ENCODE measurements around the gene PNMA5.

The PNMA5 gene

DNA sequence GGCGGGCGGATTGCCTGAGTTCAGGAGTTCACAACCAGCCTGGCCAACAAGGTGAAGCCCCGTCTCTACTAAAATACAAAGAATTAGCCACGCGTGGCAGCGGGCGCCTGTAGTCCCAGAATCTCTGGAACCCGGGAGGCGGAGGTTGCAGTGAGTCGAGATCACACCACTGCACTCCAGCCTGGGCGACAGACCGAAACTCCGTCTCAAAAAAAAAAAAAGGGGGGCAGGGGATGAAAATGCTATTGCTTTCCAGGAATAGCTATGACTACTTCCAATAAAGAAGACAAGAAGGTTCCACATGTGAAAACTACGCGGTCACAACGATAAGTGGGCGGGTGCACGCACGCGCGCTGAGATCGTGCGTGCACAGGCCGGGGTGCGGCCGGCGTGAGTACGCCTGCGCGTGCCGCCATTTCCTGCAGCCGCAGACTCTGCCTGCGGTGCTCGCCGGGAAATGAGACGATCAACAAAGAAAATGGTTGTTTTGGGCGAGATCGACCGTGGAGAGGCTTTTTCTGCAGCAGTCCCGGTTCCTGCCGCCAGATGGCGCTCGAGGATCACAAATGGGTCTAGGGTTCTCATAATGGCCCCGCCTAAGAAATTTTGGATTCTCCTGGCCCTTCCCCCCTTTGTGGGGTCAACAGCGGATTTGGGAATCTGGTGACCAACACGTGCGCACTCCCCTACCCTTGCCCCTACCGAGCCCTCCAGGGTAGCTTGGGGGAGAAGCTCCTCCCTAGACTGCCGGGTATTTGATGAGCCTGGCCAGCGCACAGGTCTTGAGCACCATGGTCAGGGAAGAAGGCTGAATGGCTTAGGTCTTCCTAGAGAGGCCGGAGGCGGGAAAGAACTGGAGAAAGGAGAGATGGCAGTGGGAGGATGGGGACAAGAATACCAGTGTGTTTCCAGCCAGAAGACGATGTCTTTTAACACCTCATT, 35.1 kb downstream of the PNMA5 start:
- ATAC-seq (peak; percentile 95), DNase-seq (peak; percentile 86)

DNA sequence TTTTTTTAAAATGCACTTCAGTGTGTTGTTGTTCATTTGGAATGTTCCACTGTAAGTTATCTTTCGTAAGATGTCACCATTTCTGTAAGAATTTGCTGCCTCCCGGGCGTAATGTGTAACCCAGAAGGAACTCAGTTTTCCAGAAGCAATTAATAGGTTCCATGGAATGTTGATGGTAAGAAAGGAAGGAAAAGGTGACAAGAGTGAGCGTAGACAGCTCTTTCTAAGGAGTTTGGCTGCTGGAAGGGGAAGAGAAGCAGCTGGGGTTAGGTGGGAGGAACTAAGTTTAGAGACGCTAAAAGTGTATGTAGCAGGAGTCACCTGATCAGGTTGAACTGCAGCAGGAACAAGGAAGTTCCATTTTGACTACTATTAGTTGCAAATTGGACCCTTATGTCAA, 35.9 kb downstream of the PNMA5 start:
- DNase-seq (no peak), ATAC-seq (no peak)

DNA sequence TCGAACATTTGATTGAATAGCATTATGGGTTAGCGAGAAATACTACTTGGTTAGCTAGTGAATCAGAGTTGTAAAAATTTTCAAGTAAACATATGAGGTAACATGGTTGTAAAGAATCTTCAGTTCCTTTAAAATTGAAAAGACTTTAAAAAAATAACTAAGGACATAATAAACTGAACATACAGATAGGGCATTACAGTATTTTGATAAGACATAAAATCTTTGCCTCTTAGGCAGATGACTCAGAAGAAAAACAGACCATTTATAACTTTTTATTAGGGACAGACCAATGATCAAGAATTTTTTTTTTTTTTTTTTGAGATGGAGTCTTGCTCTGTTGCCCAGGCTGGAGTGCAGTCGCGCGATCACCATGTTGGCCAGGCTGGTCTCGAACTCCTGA, 43.1 kb downstream of the PNMA5 start:
- no peak for DNase-seq

DNA sequence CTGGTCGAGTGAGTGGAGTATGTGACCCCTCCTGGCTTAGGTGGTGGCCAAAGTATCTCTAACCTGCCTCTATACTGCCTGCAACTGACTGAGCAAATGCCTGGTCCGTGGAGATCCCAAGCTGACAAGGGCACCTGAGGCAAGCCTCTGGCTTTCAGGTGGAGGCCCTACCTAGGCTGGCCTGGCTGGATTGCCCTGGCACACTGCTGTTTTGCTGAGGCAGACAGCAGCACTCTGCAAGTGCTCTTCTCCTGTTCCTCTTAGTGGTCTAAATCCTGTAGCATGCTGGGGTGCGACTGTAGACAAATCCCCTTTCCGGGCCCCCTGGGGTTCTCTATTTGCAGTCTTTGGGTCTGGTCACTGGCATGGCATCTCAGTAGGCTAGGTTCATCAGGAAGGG, 44.8 kb downstream of the PNMA5 start:
- ATAC-seq (no peak), DNase-seq (no peak)

More for the DNA sequence above, 43.1 kb downstream of the PNMA5 start:
- ATAC-seq: no peak

DNA sequence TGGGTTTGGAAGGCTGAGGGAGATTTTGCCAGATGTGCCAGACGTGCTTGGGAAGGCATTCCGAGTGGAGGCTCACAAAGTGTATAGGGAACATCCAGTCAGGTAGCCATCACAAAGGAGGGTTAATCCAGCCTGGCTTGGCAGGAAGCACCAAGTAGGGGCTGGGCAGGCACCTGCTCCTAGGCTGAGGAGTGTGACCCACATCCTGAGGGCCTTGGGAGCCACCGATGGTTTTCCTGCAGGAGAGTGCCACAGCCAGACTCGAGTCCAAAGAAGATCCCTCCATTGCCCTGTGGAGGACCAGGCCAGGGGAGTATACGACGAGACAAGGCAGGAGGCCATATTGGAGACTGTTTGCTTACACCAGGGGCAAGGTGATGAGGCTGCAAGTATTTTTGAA, 47.2 kb downstream of the PNMA5 start:
- DNase-seq (no peak), ATAC-seq (no peak)

DNA sequence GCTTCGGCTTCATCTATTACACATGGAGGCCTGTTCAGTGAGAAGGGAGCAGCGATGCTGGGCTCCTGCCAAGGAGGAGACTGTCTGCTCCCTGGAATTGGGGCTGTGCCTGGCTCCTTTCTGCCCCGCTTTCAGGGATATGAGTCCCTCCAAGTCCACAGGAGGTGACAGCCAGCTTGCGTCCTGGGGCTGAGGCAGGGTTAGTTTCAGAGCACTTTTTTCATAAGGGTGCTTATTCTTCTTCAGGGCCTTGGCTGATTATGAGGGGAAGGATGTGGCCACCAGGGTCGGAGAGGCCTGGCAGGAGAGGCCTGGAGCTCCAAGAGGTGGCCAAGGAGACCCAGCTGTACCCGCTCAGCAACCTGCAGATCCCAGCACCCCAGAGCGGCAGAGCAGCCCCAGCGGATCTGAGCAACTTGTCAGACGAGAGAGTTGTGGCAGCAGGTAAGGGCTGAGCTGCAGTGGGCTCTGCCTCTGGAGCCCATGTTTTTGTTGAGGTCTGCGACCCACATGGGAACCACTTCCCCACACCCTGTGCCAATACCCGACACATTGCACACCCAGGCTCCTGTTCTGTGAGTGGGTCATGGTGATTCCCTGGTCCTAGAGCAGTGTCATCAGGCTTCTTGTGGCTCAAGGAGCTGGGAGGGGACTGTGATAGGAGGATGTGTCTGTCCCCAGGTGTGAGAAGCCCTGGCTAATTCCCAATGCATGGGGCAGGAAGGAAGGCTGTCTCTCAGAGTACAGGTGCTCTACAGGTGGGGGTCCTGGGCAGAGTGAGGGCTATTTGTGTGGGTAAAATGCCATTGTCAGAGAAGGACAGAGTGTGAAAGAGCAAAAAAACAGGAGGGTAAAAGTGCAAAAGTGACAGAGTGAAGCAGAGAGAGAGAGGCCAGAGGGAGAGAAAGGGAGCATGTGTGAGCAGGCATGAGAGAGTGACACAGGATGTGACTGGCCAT, 48.6 kb downstream of the PNMA5 start:
- no peak for DNase-seq

DNA sequence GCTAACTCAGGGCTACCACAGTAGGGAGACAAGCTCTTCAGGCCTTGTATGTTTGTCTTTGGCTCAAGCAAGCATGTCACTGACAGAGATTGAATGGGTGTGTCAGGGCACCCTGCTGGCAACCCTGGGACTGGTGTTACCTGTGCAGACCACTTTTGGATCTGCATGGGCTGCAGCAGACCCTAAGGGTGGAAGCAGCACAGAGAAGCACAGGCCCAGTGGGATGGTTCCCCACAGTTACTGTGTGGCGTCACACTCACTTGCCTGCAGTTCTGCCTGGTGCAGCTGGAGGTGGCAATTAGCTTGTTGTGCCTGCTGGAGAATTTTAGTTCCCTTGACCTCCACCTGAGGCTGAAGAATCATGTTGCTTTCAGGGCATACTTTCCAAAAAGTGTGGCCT, 50.1 kb downstream of the PNMA5 start:
- DNase-seq (no peak), ATAC-seq (no peak)

More for the DNA sequence above, 48.6 kb downstream of the PNMA5 start:
- ATAC-seq: no peak

DNA sequence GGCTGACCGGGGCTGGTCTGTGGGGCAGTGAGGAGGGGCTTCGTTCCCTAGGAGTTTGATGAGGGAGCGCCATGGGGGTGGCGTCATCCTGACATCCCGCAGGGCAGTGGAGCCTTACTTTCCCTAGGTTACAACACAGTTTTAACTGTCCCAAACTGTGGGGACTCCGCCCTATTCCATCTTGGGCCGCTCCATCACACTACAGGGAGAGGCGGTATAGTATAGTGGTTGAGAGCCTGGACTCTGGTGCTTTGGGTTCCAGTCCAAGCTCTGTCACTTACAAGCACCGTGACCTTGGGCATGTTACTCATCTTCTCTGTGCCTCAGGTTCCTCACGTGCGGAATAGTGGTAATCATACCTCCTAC, 51.9 kb downstream of the PNMA5 start:
- DNase-seq: no peak
- no peak for ATAC-seq

DNA sequence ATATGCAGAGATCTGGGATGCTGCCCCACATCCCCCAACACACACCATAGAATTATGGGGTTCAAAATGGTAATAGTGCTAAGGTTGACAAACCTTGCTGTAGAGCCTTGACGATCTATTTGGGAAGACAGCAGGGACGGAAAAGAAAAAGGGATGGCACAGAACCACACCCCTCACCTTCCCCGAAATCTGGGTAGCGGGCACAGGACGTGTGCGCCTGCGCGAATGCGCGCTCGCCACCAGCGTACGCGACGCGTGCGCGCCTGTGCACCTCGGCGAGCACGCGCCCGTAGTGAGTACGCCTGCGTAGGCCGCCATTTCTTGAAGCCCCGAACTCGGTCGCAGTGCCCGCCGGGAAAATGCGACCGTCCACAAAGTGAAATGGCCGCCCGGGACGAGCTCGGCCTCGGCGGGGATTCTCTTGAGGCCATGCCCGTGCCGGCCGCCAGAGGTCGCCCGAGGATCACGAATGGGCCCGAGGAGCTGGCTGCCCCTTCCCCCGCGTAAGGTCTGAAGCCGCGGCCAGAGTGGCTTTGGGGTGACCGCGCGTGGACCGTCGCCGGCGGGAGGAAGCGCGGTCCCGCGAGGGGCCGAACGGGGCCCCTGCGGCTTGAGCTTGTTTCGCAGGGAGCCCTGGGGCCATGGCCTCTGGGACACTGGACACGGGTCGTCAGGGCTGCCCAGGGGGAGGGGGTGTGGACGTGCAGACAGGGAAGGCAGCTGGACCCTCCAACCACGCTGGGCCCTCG, 52.4 kb downstream of the PNMA5 start:
- ATAC-seq (peak; percentile 96), DNase-seq (peak; percentile 86)

Measured in stimulated activated naive CD8-positive, alpha-beta T cell treated with anti-CD3 and anti-CD28 coated beads, Interleukin-15, Interleukin-2, amounts not matched to agents 100 U/mL and 50 U/mL, for 24 hours (primary cell).